GM18870 (cell line): Measurements from ENCODE around the gene MAP3K8.
"Not testable (repeated sequence)": the region's sequence is repeated elsewhere in the genome, so short reads cannot be mapped to it uniquely, and the experiment has no call there.

ENCODE experiments used
- ATAC-seq: cut with Tn5 transposase; IDR thresholded peaks from one replicate; pipeline ENCODE4 v1.9.1; 2021; ENCODE audit warnings: moderate library complexity; ENCODE audit not compliant: unreplicated experiment

The MAP3K8 gene

GRCh38 chr10:30445711-30446110, 11.7 kb downstream of the MAP3K8 start:
- ATAC-seq: no peak

GRCh38 chr10:30447125-30447799, 13.3 kb downstream of the MAP3K8 start:
- ATAC-seq: no peak

- no peak for ATAC-seq
Measured at GRCh38 chr10:30448092-30448491, 14.1 kb downstream of the MAP3K8 start.

- no peak for ATAC-seq
Measured at GRCh38 chr10:30453764-30454527, 20.0 kb downstream of the MAP3K8 start.

- no peak for ATAC-seq
Measured at GRCh38 chr10:30454744-30455510, 20.9 kb downstream of the MAP3K8 start.

- ATAC-seq: peak; percentile 45
Measured at GRCh38 chr10:30455816-30456215, 21.8 kb downstream of the MAP3K8 start.

GRCh38 chr10:30456266-30456665, 22.3 kb downstream of the MAP3K8 start:
- peak; percentile 75 for ATAC-seq

- no peak for ATAC-seq
Measured at GRCh38 chr10:30459283-30459682, 25.3 kb downstream of the MAP3K8 start.

- no peak for ATAC-seq
Measured at GRCh38 chr10:30460121-30460520, 26.1 kb downstream of the MAP3K8 start.

GRCh38 chr10:30462513-30462912, 28.5 kb downstream of the MAP3K8 start:
- ATAC-seq: no peak

- no peak for ATAC-seq
Measured at GRCh38 chr10:30463944-30464451, 30.0 kb downstream of the MAP3K8 start.

- no peak for ATAC-seq
Measured at GRCh38 chr10:30464675-30465074, 30.7 kb downstream of the MAP3K8 start.

- no peak for ATAC-seq
Measured at GRCh38 chr10:30466445-30466844, 32.5 kb downstream of the MAP3K8 start.

GRCh38 chr10:30467651-30468338, 33.8 kb downstream of the MAP3K8 start:
- ATAC-seq: peak; percentile 65

GRCh38 chr10:30472414-30473155, 38.6 kb downstream of the MAP3K8 start:
- ATAC-seq: no peak

GRCh38 chr10:30475515-30475914, 41.5 kb downstream of the MAP3K8 start:
- ATAC-seq: not testable (repeated sequence)

- no peak for ATAC-seq
Measured at GRCh38 chr10:30476511-30477155, 42.6 kb downstream of the MAP3K8 start.

GRCh38 chr10:30479513-30479912, 45.5 kb downstream of the MAP3K8 start:
- ATAC-seq: not testable (repeated sequence)

GRCh38 chr10:30481603-30482002, 47.6 kb downstream of the MAP3K8 start:
- no peak for ATAC-seq

GRCh38 chr10:30488316-30488715, 54.3 kb downstream of the MAP3K8 start:
- no peak for ATAC-seq
